IPS-18a (cell line): ENCODE data around the gene HLA-DQB1.
"Not testable (repeated sequence)": the region's sequence is repeated elsewhere in the genome, so short reads cannot be mapped to it uniquely, and the experiment has no call there.

Experiments used
- H3K27ac ChIP-seq: one replicate; pipeline ENCODE4 v1.5.1; 2013; ENCODE audit warnings: low read length
- H3K27me3 ChIP-seq: one replicate; pipeline ENCODE4 v1.6.1; 2013; ENCODE audit warnings: mild to moderate bottlenecking, low read length; ENCODE audit not compliant: control insufficient read depth, insufficient read depth
- H3K36me3 ChIP-seq: one replicate; pipeline ENCODE4 v1.6.1; 2013; ENCODE audit warnings: low read depth, low read length; ENCODE audit not compliant: control insufficient read depth
- H3K4me1 ChIP-seq: one replicate; pipeline ENCODE4 v1.6.1; 2013; ENCODE audit warnings: low read depth, low read length; ENCODE audit not compliant: control insufficient read depth
- H3K4me3 ChIP-seq: one replicate; pipeline ENCODE4 v1.5.1; 2013; ENCODE audit warnings: low read length
- H3K9ac ChIP-seq: one replicate; pipeline ENCODE4 v1.6.1; 2013; ENCODE audit warnings: mild to moderate bottlenecking, low read length, moderate library complexity
- H3K9me3 ChIP-seq: one replicate; pipeline ENCODE4 v1.6.1; 2013; ENCODE audit warnings: low read depth, low read length; ENCODE audit not compliant: control insufficient read depth

The HLA-DQB1 gene

GRCh38 chr6:32639440-32640394 lies 26.7 kb downstream of the HLA-DQB1 start:
- H3K36me3 ChIP-seq = no peaks in the 10 kb centered on the region
- H3K4me3 ChIP-seq = no peak overlapping the region
- no peaks in the 10 kb centered on the region for H3K9me3 ChIP-seq
- no peaks in the 10 kb centered on the region for H3K4me1 ChIP-seq
- H3K9ac ChIP-seq = no peak overlapping the region
- no peak overlapping the region for H3K27ac ChIP-seq
- H3K27me3 ChIP-seq = no peaks in the 10 kb centered on the region

GRCh38 chr6:32638532-32639219 lies 27.8 kb downstream of the HLA-DQB1 start:
- H3K27ac ChIP-seq = no peak overlapping the region
- no peaks in the 10 kb centered on the region for H3K9me3 ChIP-seq
- no peaks in the 10 kb centered on the region for H3K27me3 ChIP-seq
- no peak overlapping the region for H3K4me3 ChIP-seq
- H3K36me3 ChIP-seq = no peaks in the 10 kb centered on the region
- no peak overlapping the region for H3K9ac ChIP-seq
- H3K4me1 ChIP-seq = no peaks in the 10 kb centered on the region

- Histone ChIP-seq H3K9me3 (no peaks in the 10 kb centered on the region), H3K27me3 (no peaks in the 10 kb centered on the region), H3K4me1 (no peaks in the 10 kb centered on the region), H3K9ac (no peak overlapping the region), H3K36me3 (no peaks in the 10 kb centered on the region), H3K27ac (no peak overlapping the region), H3K4me3 (no peak overlapping the region)
Observed at GRCh38 chr6:32637883-32638282, 28.6 kb downstream of the HLA-DQB1 start.

- Histone ChIP-seq H3K27ac (no peak within 1 kb of the TSS), H3K4me1 (no peaks in the 10 kb centered on the region), H3K36me3 (no peaks in the 10 kb centered on the region), H3K27me3 (no peaks in the 10 kb centered on the region), H3K9ac (no peak within 1 kb of the TSS), H3K9me3 (no peaks in the 10 kb centered on the region), H3K4me3 (no peak within 1 kb of the TSS)
Observed at GRCh38 chr6:32637219-32637880, 29.1 kb downstream of the HLA-DQB1 start, which contains the start of gene HLA-DQA1. TSS of gene HLA-DQA1 (plus strand) at chr6:32637406. CDS start at chr6:32637459, 53 bp downstream.

GRCh38 chr6:32635526-32636123 lies 30.8 kb downstream of the HLA-DQB1 start:
- no peak overlapping the region for H3K4me3 ChIP-seq
- no peak overlapping the region for H3K27ac ChIP-seq
- H3K9me3 ChIP-seq = no peaks in the 10 kb centered on the region
- H3K36me3 ChIP-seq = no peaks in the 10 kb centered on the region
- H3K9ac ChIP-seq = no peak overlapping the region
- H3K27me3 ChIP-seq = no peaks in the 10 kb centered on the region
- no peaks in the 10 kb centered on the region for H3K4me1 ChIP-seq

GRCh38 chr6:32629793-32630192 lies 36.7 kb downstream of the HLA-DQB1 start:
- not testable (repeated sequence) for H3K9me3 ChIP-seq, H3K4me3 ChIP-seq, H3K9ac ChIP-seq, H3K4me1 ChIP-seq, H3K27me3 ChIP-seq, H3K36me3 ChIP-seq, H3K27ac ChIP-seq

GRCh38 chr6:32627831-32628230 lies 38.6 kb downstream of the HLA-DQB1 start:
- H3K9me3 ChIP-seq = no peaks in the 10 kb centered on the region
- H3K4me3 ChIP-seq = no peak overlapping the region
- no peak overlapping the region for H3K27ac ChIP-seq
- H3K4me1 ChIP-seq = no peaks in the 10 kb centered on the region
- no peaks in the 10 kb centered on the region for H3K27me3 ChIP-seq
- no peak overlapping the region for H3K9ac ChIP-seq
- no peaks in the 10 kb centered on the region for H3K36me3 ChIP-seq

GRCh38 chr6:32627249-32627648 lies 39.2 kb downstream of the HLA-DQB1 start:
- no peak overlapping the region for H3K27ac ChIP-seq

GRCh38 chr6:32625137-32625536 lies 41.3 kb downstream of the HLA-DQB1 start:
- H3K4me3 ChIP-seq = no peak overlapping the region
- no peaks in the 10 kb centered on the region for H3K4me1 ChIP-seq
- H3K27me3 ChIP-seq = no peaks in the 10 kb centered on the region
- H3K36me3 ChIP-seq = no peaks in the 10 kb centered on the region
- no peak overlapping the region for H3K9ac ChIP-seq
- no peaks in the 10 kb centered on the region for H3K9me3 ChIP-seq
- no peak overlapping the region for H3K27ac ChIP-seq

More at GRCh38 chr6:32627249-32627648, 39.2 kb downstream of the HLA-DQB1 start:
- H3K4me3 ChIP-seq = no peak overlapping the region
- H3K9ac ChIP-seq = no peak overlapping the region
- no peaks in the 10 kb centered on the region for H3K36me3 ChIP-seq
- no peaks in the 10 kb centered on the region for H3K9me3 ChIP-seq
- no peaks in the 10 kb centered on the region for H3K4me1 ChIP-seq
- H3K27me3 ChIP-seq = no peaks in the 10 kb centered on the region

- no peak overlapping the region for H3K4me3 ChIP-seq
- H3K36me3 ChIP-seq = no peaks in the 10 kb centered on the region
- H3K27me3 ChIP-seq = no peaks in the 10 kb centered on the region
- H3K27ac ChIP-seq = no peak overlapping the region
- no peak overlapping the region for H3K9ac ChIP-seq
- no peaks in the 10 kb centered on the region for H3K4me1 ChIP-seq
- H3K9me3 ChIP-seq = no peaks in the 10 kb centered on the region
Observed at GRCh38 chr6:32624565-32624964, 41.9 kb downstream of the HLA-DQB1 start.

GRCh38 chr6:32623693-32624092 lies 42.8 kb downstream of the HLA-DQB1 start:
- no peaks in the 10 kb centered on the region for H3K36me3 ChIP-seq
- H3K9ac ChIP-seq = no peak overlapping the region
- H3K27ac ChIP-seq = no peak overlapping the region
- no peaks in the 10 kb centered on the region for H3K27me3 ChIP-seq
- no peaks in the 10 kb centered on the region for H3K9me3 ChIP-seq
- H3K4me1 ChIP-seq = no peaks in the 10 kb centered on the region
- H3K4me3 ChIP-seq = no peak overlapping the region
